ENCODE data around the gene WNT5A. TPM values are rescaled to one million over a fixed set of nuclear protein-coding genes. Genes with fewer than 3 reads are reported as not detected.

The WNT5A gene
- total and polyA plus RNA-seq, 9 of the 15 experiments (the other 6 are each of a cell fraction or from before 2014, with no cell fraction given) = 0.11 TPM; not detected in 8

DNA sequence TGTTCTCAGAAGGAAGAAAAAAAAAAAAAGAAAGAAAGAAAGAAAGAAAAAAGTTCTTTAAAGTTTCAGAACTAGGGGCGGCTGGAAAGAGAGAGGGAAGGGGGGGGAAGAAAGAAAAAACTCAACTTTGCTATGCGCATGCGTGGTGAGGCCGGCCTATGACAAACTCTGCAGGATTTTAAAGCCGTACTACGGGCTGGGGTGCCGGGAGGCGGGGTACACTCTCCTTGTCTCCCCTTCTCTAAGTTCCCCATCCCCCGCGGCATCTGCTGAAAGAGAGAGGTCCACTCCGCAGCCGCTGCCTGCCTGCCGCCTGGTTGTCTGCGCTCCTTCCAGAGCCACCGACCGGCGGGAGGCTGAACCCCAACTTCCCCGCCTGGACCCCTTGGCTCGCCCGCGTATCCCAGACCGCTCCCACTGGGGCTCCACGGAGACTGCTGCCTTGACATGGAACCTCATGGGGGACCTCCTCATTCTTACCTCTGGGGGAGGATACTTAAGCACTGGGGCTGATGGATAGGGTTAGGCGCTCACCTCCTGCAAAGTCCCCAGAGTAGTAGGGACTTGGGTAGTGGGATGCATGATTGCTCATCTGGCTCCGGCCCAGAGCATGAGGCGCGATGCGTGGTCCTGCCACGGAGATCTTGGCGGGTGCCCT, 1.4 kb upstream of the WNT5A start:
- CTCF ChIA-PET (ENCODE audit: low intra/inter-chr PET ratio) = no interaction called here
- H3K9ac ChIP-seq (ENCODE audit: insufficient read depth in 1 of 2, low read depth in 2 of 2, low read length in 2 of 2) = no peak overlapping the region
- FAIRE-seq = no peak
- H3K27ac ChIP-seq (ENCODE audit: extremely low read depth, low read depth, low read length) = no peak overlapping the region
- no peak overlapping the region for H2AFZ ChIP-seq (ENCODE audit: low read depth, low read length)
- H3K4me1 ChIP-seq (replicated peaks in 1 of 2; ENCODE audit: control insufficient read depth in 2 of 2, insufficient read depth in 2 of 2, low read length in 2 of 2) = peaks cover 0 to 3% of the 10 kb centered on the region in 2 experiments; a peak in 1 of 5 replicates
- H3K79me2 ChIP-seq (ENCODE audit: control insufficient read depth, insufficient read depth, low read length) = no peaks in the 10 kb centered on the region
- intact Hi-C loops (cut with micrococcal nuclease) = loop anchor here (10.0 kb wide), 1 partner anchor 256 kb away; no protein-coding TSS in a partner anchor
- peaks cover 0 to 26% of the 10 kb centered on the region in 2 experiments; a peak in 2 of 5 replicates for H3K27me3 ChIP-seq (ENCODE audit: control insufficient read depth in 2 of 2, insufficient read depth in 2 of 2, low read length in 2 of 2)
- peak in 3 of 4 experiments; percentile 15 to 27 (median 18) for DNase-seq (ENCODE audit: extremely low read depth in 1 of 4, low spot score in 3 of 4)
- POLR2A ChIA-PET = interaction anchor here (0.6 kb wide), 1 partner anchor 22 kb away, joined by 5 read pairs; no protein-coding TSS in a partner anchor
- 13% methylated on average over 9 of the region's 30 CpGs for WGBS (ENCODE audit: insufficient coverage, low coverage, missing lambda C conversion rate)
- peak; percentile 72 to 76 for TF ChIP-seq NRF1 (conservative IDR thresholded peaks at IDR 0.05 in 1 of 2, IDR thresholded peaks at IDR 0.05 in 1 of 2)
- TF ChIP-seq, protein P1, sequence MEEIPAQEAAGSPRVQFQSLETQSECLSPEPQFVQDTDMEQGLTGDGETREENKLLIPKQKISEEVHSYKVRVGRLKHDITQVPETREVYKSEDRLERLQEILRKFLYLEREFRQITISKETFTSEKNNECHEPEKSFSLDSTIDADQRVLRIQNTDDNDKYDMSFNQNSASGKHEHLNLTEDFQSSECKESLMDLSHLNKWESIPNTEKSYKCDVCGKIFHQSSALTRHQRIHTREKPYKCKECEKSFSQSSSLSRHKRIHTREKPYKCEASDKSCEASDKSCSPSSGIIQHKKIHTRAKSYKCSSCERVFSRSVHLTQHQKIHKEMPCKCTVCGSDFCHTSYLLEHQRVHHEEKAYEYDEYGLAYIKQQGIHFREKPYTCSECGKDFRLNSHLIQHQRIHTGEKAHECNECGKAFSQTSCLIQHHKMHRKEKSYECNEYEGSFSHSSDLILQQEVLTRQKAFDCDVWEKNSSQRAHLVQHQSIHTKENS (CRISPR knock-in tag; IDR thresholded peaks at IDR 0.05) = no peak
- no peak overlapping the region for H3K4me2 ChIP-seq (ENCODE audit: insufficient read depth, low read length)
- BruUV-seq (replicated peaks) = no TSS peak
- no peaks in the 10 kb centered on the region for H4K20me1 ChIP-seq (replicated peaks; ENCODE audit: control insufficient read depth, insufficient read depth, low read length)
- in situ Hi-C loops (cut with MboI) = no loop called here
- H3K36me3 ChIP-seq (ENCODE audit: control insufficient read depth, insufficient read depth, low read length) = no peaks in the 10 kb centered on the region
- no peaks in the 10 kb centered on the region for H3K9me3 ChIP-seq (replicated peaks; ENCODE audit: control insufficient read depth, insufficient read depth, low read depth, low read length)
- no peaks in the 10 kb centered on the region for H3K9me1 ChIP-seq (ENCODE audit: control insufficient read depth, insufficient read depth, low read length)
- no peak overlapping the region for H3K4me3 ChIP-seq
- no peak for ATAC-seq

All from K562 (cell line).